NCI-H82 (cell line): Measurements from ENCODE around the gene KLHL28.
"Not testable (repeated sequence)": the region's sequence is repeated elsewhere in the genome, so short reads cannot be mapped to it uniquely, and the experiment has no call there.

ENCODE experiments used
- DNase-seq: peaks from one replicate; lab custom pipeline; 2025; lab: John Stamatoyannopoulos, UW

KLHL28 gene

DNA sequence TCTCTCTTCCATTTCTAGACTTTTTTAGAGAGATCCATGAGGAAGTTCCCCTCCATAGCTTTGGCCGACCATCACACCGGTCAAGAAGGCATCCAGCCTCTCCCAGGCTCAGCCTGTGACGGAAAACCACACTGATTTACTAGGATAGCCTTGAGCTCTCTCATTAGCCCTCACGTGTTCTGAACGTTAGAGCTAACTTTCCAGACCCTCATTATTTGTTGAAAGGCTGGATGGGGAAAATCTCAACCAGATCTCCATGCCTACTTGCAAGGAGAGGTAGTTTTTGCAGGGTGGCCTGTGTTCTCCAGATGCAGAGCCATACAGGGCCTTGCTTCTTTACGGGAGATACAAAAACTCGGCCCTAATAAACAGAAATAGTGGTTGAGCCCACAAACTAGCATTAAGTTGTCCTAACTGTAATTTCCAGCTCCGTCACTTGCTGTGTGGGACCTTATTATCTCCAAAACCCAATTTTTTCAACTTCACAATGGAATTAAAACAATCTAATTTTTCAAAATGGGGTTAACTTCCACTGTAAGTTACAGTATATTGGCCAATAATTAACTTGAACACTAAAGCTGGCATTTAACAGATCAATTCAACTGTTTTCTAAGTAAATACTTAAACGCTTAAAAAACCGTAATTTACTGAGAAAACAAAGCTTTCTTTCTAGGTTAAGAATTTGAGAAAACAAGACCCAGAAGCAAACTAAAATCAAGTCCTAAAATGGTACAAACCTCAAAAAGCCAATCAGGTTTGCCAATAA lies 65.3 kb downstream of the KLHL28 start:
- DNase-seq: no peak

DNA sequence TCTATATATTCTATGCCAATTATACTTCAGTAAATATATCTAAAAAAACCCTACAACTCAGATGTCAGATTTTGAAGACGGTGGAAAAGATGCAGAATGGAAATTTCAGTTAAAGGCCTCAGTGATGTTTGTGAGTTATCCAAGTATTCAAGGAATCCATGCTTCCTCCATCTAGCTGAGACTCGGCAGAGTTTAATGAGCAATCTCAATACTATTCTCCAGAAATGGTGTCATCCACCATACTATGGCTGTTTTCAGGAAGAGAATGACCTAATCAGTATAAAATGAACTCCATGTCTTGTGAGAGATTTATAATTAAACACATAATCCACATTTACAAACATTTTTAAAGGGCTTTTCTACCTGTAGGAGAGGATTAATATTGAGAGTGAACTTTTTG lies 66.0 kb downstream of the KLHL28 start:
- no peak for DNase-seq

DNA sequence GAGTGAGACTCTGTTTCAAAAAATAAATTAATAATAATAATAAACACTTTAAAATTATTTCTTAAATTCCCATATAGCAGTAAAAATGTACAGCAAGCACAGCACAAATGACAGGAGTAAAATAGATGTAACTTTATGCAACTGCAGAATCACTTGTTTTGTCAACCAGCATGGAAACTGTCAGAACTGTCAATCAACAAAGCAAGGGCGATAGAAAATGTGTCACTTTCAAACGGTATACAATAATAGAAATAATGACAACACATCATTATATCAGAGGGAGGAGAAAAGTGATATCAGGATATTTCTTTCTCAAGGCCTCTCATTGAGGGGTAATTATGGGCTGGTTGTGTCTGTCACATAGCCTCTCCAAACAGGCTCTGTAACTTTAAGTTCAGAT lies 68.2 kb downstream of the KLHL28 start:
- DNase-seq: no peak

DNA sequence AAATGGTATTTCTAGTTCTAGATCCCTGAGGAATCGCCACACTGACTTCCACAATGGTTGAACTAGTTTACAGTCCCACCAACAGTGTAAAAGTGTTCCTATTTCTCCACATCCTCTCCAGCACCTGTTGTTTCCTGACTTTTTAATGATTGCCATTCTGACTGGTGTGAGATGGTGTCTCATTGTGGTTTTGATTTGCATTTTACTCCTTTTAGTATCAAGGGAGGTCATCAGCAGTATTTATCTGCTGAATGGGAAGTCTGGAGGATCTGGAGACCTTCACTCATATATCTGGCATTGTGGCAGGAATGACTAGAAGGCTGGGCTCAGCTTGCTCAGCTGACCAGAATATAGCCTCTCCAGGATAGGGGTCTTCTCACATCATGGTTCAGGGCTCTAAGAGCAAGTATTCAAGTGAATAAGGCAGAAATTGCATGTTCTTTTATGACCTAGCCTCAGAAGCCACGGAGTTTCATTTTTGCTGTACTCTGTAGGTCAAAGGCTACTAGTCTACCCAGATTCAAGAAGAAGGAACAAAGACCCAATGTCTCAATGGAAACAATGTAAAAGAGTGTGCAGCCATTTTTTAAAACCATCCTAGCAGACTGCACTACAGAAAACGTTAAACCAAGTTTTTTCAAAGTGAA lies 69.9 kb downstream of the KLHL28 start:
- DNase-seq: not testable (repeated sequence)

DNA sequence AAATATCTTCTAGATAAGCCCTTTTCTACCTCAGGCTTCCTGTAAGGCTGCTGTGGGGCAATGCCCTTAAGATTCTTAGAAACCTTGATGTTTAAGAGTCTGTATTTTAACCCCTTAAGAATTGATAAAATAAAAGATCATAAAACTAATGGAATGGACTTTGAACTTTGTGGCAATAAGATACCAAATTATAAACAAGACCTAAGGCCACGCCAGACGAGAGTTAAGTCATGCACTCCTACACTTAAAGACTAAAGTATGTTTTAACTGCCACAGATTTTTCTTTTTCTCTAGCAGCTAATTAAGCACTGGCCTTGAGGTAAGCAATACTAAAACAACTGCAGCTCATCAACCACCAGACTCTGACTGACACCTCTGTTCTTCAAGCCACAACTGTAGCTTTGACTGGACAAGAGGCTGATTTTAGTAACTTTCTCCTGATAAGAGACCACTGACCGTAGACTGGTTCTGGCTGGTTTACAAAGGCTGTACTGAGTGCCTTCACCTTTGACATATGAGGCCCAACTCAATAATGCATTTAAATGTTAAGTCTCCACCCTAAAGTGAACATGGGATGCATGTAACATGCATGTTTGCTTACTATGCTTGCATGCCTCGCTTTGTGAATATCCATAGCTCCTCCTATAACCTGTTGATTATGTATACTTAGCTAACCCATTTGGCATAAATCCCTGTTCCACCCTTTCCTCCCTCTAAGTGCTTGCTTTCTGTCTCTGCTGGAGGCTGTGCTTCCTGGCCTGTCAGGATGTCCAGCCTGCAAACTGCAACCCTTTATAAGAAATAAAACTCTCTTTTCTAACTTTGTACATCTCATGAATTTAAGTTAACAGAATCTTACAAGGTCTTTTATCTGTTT lies 71.9 kb downstream of the KLHL28 start:
- DNase-seq: no peak

DNA sequence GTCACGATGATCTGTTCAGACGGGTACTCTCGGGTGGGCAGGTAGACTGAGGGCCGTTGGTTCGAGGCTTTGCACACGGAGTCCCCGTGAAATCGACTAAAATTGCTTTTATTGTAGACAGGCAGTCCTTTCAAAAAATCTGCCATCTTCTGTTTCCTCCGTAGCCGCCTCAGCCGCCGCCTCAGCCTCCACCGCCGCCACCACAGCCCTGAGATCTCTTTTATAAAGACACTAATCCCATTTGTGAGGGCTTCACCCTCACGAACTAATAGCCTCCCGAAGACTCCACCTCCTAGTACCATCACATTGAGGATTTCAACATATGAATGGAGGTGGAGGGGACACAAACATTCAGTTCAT lies 74.2 kb downstream of the KLHL28 start:
- peak; percentile 12 for DNase-seq

DNA sequence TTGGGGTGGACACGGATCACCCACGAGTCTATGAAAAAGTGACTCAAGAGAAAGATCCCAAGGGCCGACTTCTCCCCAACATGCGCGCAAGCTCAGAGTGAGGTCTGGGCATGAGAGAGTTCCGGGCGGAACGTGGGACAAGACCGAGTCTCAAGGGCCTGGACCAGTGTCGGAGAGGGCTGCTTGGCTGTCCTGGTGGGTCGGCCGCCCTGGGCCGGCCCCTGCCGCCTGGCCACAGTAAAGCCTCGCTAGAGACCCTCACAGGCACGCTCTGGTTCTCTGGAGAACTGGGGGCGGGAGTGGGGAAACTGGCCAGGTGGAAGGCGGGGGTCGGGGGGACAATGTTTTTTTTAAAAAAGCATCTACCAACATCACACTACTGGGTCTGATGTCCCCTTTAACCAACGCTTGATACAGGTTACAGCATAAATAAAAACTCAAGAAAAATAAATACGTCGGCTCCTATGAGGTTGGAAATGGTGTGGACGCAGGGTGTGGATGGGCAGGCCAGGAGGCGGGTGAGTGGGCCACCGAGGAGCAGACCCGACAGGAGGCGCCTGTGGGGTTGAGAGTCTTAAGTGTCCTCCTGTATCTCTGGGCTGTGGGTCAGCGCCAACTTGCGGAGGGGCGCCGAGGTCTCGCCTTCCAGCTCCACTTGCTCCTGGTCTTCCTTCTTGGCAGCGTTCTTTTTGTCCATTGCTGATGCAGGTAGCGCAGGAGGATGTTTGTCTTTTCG lies 74.7 kb downstream of the KLHL28 start:
- DNase-seq: no peak

DNA sequence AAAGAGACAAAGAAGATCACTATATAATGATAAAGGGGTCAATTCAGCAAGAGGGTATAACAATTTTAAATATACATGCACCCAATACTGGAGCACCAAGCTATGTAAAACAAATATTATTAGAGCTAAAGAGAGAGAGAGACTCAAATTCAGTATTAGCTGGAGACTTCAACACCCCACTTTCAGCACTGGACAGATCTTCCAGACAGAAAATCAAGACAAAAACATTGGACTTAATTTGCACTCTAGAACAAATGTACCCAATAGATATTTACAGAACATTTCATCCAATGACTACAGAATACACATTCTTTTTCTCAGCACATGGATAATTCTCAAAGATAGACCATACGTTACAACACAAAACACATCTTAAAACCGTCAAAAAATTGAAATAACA lies 81.0 kb downstream of the KLHL28 start:
- no peak for DNase-seq
